ENCODE data around the gene RNF41.
"Not testable (repeated sequence)": the region's sequence is repeated elsewhere in the genome, so short reads cannot be mapped to it uniquely, and the experiment has no call there.

Gene RNF41

GRCh38 chr12:56165369-56165768 is 56.4 kb downstream of the RNF41 start:
- no peak for DNase-seq (ENCODE audit: low read depth)

- DNase-seq (ENCODE audit: low read depth): no peak
Observed at GRCh38 chr12:56164345-56164729, 57.4 kb downstream of the RNF41 start.

- no peak for DNase-seq (ENCODE audit: low read depth)
Observed at GRCh38 chr12:56163533-56164344, 58.0 kb downstream of the RNF41 start.

GRCh38 chr12:56162468-56163290 is 59.0 kb downstream of the RNF41 start:
- DNase-seq (ENCODE audit: low read depth): no peak

- DNase-seq (ENCODE audit: low read depth): no peak
Observed at GRCh38 chr12:56161690-56162351, 59.9 kb downstream of the RNF41 start.

GRCh38 chr12:56160894-56161689 is 60.6 kb downstream of the RNF41 start:
- DNase-seq (ENCODE audit: low read depth): no peak

GRCh38 chr12:56160193-56160763 is 61.4 kb downstream of the RNF41 start:
- DNase-seq (ENCODE audit: low read depth): peak; percentile 38

GRCh38 chr12:56159482-56160192 is 62.1 kb downstream of the RNF41 start:
- no peak for DNase-seq (ENCODE audit: low read depth)

- no peak for DNase-seq (ENCODE audit: low read depth)
Observed at GRCh38 chr12:56158926-56159461, 62.7 kb downstream of the RNF41 start.

GRCh38 chr12:56158029-56158925 is 63.4 kb downstream of the RNF41 start, which contains the start of gene MYL6:
Gene MYL6, plus strand, starts transcription at chr12:56158359. Its CDS starts 43 bp downstream, at chr12:56158402.
- DNase-seq (ENCODE audit: low read depth): peak; percentile 80

GRCh38 chr12:56157201-56158028 is 64.3 kb downstream of the RNF41 start:
- peak; percentile 52 for DNase-seq (ENCODE audit: low read depth)

- DNase-seq (ENCODE audit: low read depth): not testable (repeated sequence)
Observed at GRCh38 chr12:56156464-56157200, 65.1 kb downstream of the RNF41 start.

GRCh38 chr12:56155256-56155845 is 66.4 kb downstream of the RNF41 start:
- no peak for DNase-seq (ENCODE audit: low read depth)

GRCh38 chr12:56154818-56155217 is 66.9 kb downstream of the RNF41 start:
- no peak for DNase-seq (ENCODE audit: low read depth)

- no peak for DNase-seq (ENCODE audit: low read depth)
Observed at GRCh38 chr12:56154246-56154771, 67.4 kb downstream of the RNF41 start.

GRCh38 chr12:56153678-56154065 is 68.0 kb downstream of the RNF41 start:
- no peak for DNase-seq (ENCODE audit: low read depth)
